K562 (cell line): Measurements from ENCODE around the gene JPT2. TPM values are rescaled to one million over a fixed set of nuclear protein-coding genes. Genes with fewer than 3 reads are reported as not detected.

Source experiments
- ADNP ChIP-seq: fragments of 200-800 bp; sonication (Bioruptor generic); IDR thresholded peaks from 2 replicates; pipeline ENCODE4 v1.6.1; 2016; ENCODE audit warnings: missing genetic modification characterization, missing compliant biosample characterization
- ARID4B ChIP-seq: sonication (generic); formaldehyde crosslinking; IDR thresholded peaks from 2 replicates; pipeline ENCODE4 v1.8.0; 2022; ENCODE audit warnings: mild to moderate bottlenecking, missing genetic modification reagents
- CBFA2T3 ChIP-seq: fragments of 450-650 bp; IDR thresholded peaks from 2 replicates; pipeline ENCODE4 v1.6.1; 2017
- CBX8 ChIP-seq: fragments of 200-600 bp; sonication (generic); IDR thresholded peaks from 2 replicates; pipeline ENCODE4 v1.6.1; 2012; ENCODE audit warnings: borderline replicate concordance, mixed run types, low read depth, mild to moderate bottlenecking, moderate library complexity, mixed read lengths, low read length, control low read depth, inconsistent platforms; ENCODE audit not compliant: poor library complexity, severe bottlenecking; ENCODE audit errors: extremely low read depth
- CCNT2 ChIP-seq: IDR thresholded peaks from 2 replicates; pipeline ENCODE4 v1.6.1; 2011; ENCODE audit warnings: borderline replicate concordance, low read depth, mild to moderate bottlenecking, moderate library complexity, mixed read lengths, low read length; ENCODE audit not compliant: insufficient read length; ENCODE audit errors: extremely low read depth
- ELF1 ChIP-seq: fragments of 200-800 bp; sonication (Bioruptor generic); IDR thresholded peaks from 2 replicates; pipeline ENCODE4 v1.6.1; 2016; ENCODE audit warnings: missing genetic modification characterization, missing compliant biosample characterization
- ESRRB ChIP-seq: fragments of 250-450 bp; sonication (Bioruptor Pico); IDR thresholded peaks from 2 replicates; pipeline ENCODE4 v1.5.0; 2020; ENCODE audit warnings: mild to moderate bottlenecking, moderate library complexity, borderline replicate concordance
- ETV6 ChIP-seq, 3 experiments: fragments of 150-350 bp in 1 of 3; sonication (generic) in 1 of 3; formaldehyde crosslinking in 1 of 3; IDR thresholded peaks; 2 replicates each; pipeline versions ENCODE4 v1.6.1 to v1.8.0; 2014 to 2022; ENCODE audit warnings: borderline replicate concordance in 2 of 3, low read depth in 2 of 3, antibody characterized with exemption in 1 of 3, low read length in 1 of 3, mild to moderate bottlenecking in 1 of 3, missing genetic modification reagents in 1 of 3
- FOSL1 ChIP-seq: fragments of 200-800 bp; sonication (Bioruptor generic); conservative IDR thresholded peaks from 2 replicates; pipeline ENCODE4 v1.6.1; 2016; ENCODE audit warnings: missing genetic modification characterization, missing compliant biosample characterization
- HDAC1 ChIP-seq, 2 experiments: fragments of 450-650 bp; IDR thresholded peaks; 2 replicates each; pipeline ENCODE4 v1.6.1; 2016 to 2017; ENCODE audit warnings: inconsistent platforms in 1 of 2, mild to moderate bottlenecking in 1 of 2, moderate library complexity in 1 of 2
- NRF1 ChIP-seq, 2 experiments: fragments of 450-650 bp; IDR thresholded peaks in 1 of 2; conservative IDR thresholded peaks in 1 of 2; 2 replicates each; pipeline ENCODE4 v1.6.1; 2014; ENCODE audit warnings: mild to moderate bottlenecking in 2 of 2
- POLR2AphosphoS2 ChIP-seq: IDR thresholded peaks from 2 replicates; pipeline ENCODE4 v1.6.1; 2012; ENCODE audit warnings: low read length, improper control_type of control experiment
- PREB ChIP-seq: sonication (generic); formaldehyde crosslinking; IDR thresholded peaks from 2 replicates; pipeline ENCODE4 v1.8.1; 2023; ENCODE audit warnings: mild to moderate bottlenecking, missing genetic modification reagents
- RBBP5 ChIP-seq: fragments of 200-600 bp; sonication (generic); IDR thresholded peaks from 2 replicates; pipeline ENCODE4 v1.6.1; 2012; ENCODE audit warnings: borderline replicate concordance, mild to moderate bottlenecking, low read length, control low read depth, inconsistent platforms; ENCODE audit not compliant: insufficient read depth, poor library complexity, severe bottlenecking
- RNF2 ChIP-seq: sonication (generic); IDR thresholded peaks from 2 replicates; pipeline ENCODE4 v1.6.1; 2016
- SP2 ChIP-seq: IDR thresholded peaks from 2 replicates; pipeline ENCODE4 v1.6.1; 2011; ENCODE audit warnings: mild to moderate bottlenecking, low read depth, low read length, moderate library complexity; ENCODE audit not compliant: poor library complexity, severe bottlenecking; ENCODE audit errors: extremely low read depth
- U2AF1 ChIP-seq: fragments of 200-400 bp; formaldehyde crosslinking; optimal IDR thresholded peaks from 2 replicates; pipeline ENCODE3; 2017; ENCODE audit warnings: mild to moderate bottlenecking, low read depth, low read length, moderate library complexity
- ZNF3 ChIP-seq: fragments of 250-450 bp; sonication (Bioruptor Pico); IDR thresholded peaks from 2 replicates; pipeline ENCODE4 v1.5.0; 2021; ENCODE audit warnings: mild to moderate bottlenecking, moderate library complexity
- ZNF511 ChIP-seq: sonication (generic); formaldehyde crosslinking; IDR thresholded peaks from 2 replicates; pipeline ENCODE4 v1.8.0; 2022; ENCODE audit warnings: mild to moderate bottlenecking, missing genetic modification reagents
- ZNF780A ChIP-seq: fragments of 250-450 bp; sonication (Bioruptor Pico); IDR thresholded peaks from 2 replicates; pipeline ENCODE4 v1.5.0; 2021; ENCODE audit warnings: mild to moderate bottlenecking
- polyA plus RNA-seq, 8 experiments: library from polyadenylated mRNA; depleted of rRNA in 4 of 8; stranded (reverse) in 5 of 8; unstranded in 3 of 8; fragments of >200 nt; fragmentation: Nextera tagmentation in 2 of 8; fragmentation: Illumina TruSeq in 1 of 8; extraction: Ambion mirVana in 2 of 8; extraction: Trizol in 1 of 8; gene quantifications; 2 replicates each; pipeline versions ENCODE4 v1.2.1 to v1.2.3, GENCODE V29; 2011 to 2014; ENCODE audit warnings: inconsistent platforms in 1 of 8, missing spikeins in 1 of 8
- total RNA-seq, 7 experiments: library from RNA; depleted of rRNA in 6 of 7; stranded (reverse); fragments of >200 nt in 6 of 7; fragmentation: Illumina TruSeq in 2 of 7; extraction: Trizol in 2 of 7; gene quantifications; 2 replicates each; pipeline versions ENCODE4 v1.2.1 to v1.2.3, GENCODE V29; 2011 to 2021; ENCODE audit warnings: low replicate concordance in 1 of 7

JPT2 gene
- total and polyA plus RNA-seq, 9 of the 15 experiments (the other 6 are each of a cell fraction or from before 2014, with no cell fraction given) = 25.5 to 133 (median 106) TPM

DNA sequence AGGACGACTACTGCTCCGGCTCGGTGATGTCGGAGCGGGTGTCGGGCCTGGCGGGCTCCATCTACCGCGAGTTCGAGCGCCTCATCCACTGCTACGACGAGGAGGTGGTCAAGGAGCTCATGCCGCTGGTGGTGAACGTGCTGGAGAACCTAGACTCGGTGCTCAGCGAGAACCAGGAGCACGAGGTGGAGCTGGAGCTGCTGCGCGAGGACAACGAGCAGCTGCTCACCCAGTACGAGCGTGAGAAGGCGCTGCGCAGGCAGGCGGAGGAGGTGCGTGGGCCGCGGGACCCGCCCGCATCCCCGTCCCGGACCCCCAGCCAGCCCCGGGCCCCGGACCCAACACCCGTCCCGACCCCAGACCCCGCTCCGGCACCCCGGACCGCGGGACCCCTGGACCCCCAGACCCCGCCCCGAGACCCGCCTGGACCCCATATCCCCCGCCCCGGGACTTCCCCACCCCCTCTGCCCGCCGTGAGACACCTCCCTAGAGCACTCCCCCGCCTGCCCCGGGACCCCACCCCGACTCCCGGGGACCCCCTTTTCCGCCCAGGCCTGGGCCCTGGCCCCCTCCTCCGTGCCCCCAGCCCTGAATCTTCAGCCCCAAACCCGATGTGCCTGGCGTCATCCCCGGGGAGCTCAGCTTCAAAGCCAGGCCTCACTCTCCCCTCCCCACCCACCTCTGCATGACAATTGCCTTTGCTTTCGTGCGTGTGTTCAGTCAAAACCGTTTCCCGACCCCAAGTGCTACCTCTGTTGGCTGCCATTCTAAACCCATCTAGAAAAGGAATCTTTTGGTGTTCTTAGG lies 28.5 kb downstream of the JPT2 start (continued):
- no peak for TF ChIP-seq ARID4B (CRISPR knock-in tag)
- no peak for TF ChIP-seq ZNF511
- TF ChIP-seq ADNP (tag) = no peak
- TF ChIP-seq PREB (CRISPR knock-in tag) = no peak
- no peak for TF ChIP-seq CCNT2
- no peak for TF ChIP-seq CBFA2T3
- TF ChIP-seq ZNF3 (CRISPR knock-in tag) = no peak
- peak; percentile 12; the same call in 1 of the 2 replicates for TF ChIP-seq RNF2
- no peak for TF ChIP-seq POLR2AphosphoS2
- no peak for TF ChIP-seq SP2
- TF ChIP-seq ESRRB (CRISPR knock-in tag) = no peak
- TF ChIP-seq ELF1 (tag) = no peak
- peak in 1 of 2 experiments; percentile 53; a peak in 2 of 4 replicates for TF ChIP-seq HDAC1 (IDR thresholded peaks at IDR 0.05)
- TF ChIP-seq NRF1 (conservative IDR thresholded peaks at IDR 0.05 in 1 of 2, IDR thresholded peaks at IDR 0.05 in 1 of 2) = peak; percentile 71 to 81
- TF ChIP-seq ZNF780A (CRISPR knock-in tag) = no peak
- TF ChIP-seq FOSL1 (tag) = no peak
- no peak for TF ChIP-seq U2AF1
- no peak for TF ChIP-seq CBX8
- peak; percentile 13 for TF ChIP-seq RBBP5
- no peak for TF ChIP-seq ETV6 (IDR thresholded peaks at IDR 0.05; ENCODE audit: borderline replicate concordance in 1 of 2, low read depth in 2 of 2, low read length in 1 of 2)
- TF ChIP-seq ETV6 (CRISPR knock-in tag; IDR thresholded peaks at IDR 0.05; ENCODE audit: borderline replicate concordance) = no peak
